ENCODE data around the gene FSTL4.

- TF ChIP-seq, protein P1, sequence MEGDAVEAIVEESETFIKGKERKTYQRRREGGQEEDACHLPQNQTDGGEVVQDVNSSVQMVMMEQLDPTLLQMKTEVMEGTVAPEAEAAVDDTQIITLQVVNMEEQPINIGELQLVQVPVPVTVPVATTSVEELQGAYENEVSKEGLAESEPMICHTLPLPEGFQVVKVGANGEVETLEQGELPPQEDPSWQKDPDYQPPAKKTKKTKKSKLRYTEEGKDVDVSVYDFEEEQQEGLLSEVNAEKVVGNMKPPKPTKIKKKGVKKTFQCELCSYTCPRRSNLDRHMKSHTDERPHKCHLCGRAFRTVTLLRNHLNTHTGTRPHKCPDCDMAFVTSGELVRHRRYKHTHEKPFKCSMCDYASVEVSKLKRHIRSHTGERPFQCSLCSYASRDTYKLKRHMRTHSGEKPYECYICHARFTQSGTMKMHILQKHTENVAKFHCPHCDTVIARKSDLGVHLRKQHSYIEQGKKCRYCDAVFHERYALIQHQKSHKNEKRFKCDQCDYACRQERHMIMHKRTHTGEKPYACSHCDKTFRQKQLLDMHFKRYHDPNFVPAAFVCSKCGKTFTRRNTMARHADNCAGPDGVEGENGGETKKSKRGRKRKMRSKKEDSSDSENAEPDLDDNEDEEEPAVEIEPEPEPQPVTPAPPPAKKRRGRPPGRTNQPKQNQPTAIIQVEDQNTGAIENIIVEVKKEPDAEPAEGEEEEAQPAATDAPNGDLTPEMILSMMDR (IDR thresholded peaks at IDR 0.05): no peak
- TF ChIP-seq EZH2 (IDR thresholded peaks at IDR 0.05; ENCODE audit: borderline replicate concordance, insufficient read depth, low read depth, low read length, poor library complexity, severe bottlenecking): no peak
Observed at GRCh38 chr5:133356396-133356983, 255.9 kb downstream of the FSTL4 start.

Data from B cell (primary cell).